Measurements from ENCODE around the gene LDLRAD3. TPM values are rescaled to one million over a fixed set of nuclear protein-coding genes. Genes with fewer than 3 reads are reported as not detected.

Gene LDLRAD3
- total RNA-seq, 2 experiments from 2014 or later: 0.46 to 0.47 TPM

GRCh38 chr11:36093548-36093947, 149.7 kb downstream of the LDLRAD3 start:
- Mint-ChIP-seq H3K9me3 (ENCODE audit: low read depth) (no peaks in the 10 kb centered on the region), H3K36me3 (ENCODE audit: low read depth) (no peaks in the 10 kb centered on the region), H3K4me3 (no peak overlapping the region), H3K27me3 (peaks cover 29% of the 10 kb centered on the region), H3K4me1 (no peaks in the 10 kb centered on the region), H3K27ac (no peak overlapping the region)
- POLR2A ChIA-PET: no interaction called here
- intact Hi-C loops (cut with DNase I, micrococcal nuclease): no loop called here
- DNase-seq (no peak), ATAC-seq (no peak)
- CTCF ChIA-PET: no interaction called here

GRCh38 chr11:36094164-36094563, 150.3 kb downstream of the LDLRAD3 start:
- no peaks in the 10 kb centered on the region for H3K36me3 Mint-ChIP-seq (ENCODE audit: low read depth)
- intact Hi-C loops (cut with DNase I, micrococcal nuclease): no loop called here
- no peak overlapping the region for H3K4me3 Mint-ChIP-seq
- ChIA-PET POLR2A (no interaction called here), CTCF (no interaction called here)
- no peaks in the 10 kb centered on the region for H3K9me3 Mint-ChIP-seq (ENCODE audit: low read depth)
- no peaks in the 10 kb centered on the region for H3K4me1 Mint-ChIP-seq
- no peak for ATAC-seq
- H3K27ac Mint-ChIP-seq: no peak overlapping the region
- DNase-seq: no peak
- peaks cover 26% of the 10 kb centered on the region for H3K27me3 Mint-ChIP-seq

- Mint-ChIP-seq H3K4me3 (no peak overlapping the region), H3K27me3 (peaks cover 20% of the 10 kb centered on the region), H3K4me1 (no peaks in the 10 kb centered on the region), H3K36me3 (ENCODE audit: low read depth) (no peaks in the 10 kb centered on the region), H3K27ac (no peak overlapping the region), H3K9me3 (ENCODE audit: low read depth) (no peaks in the 10 kb centered on the region)
- DNase-seq: no peak
- CTCF ChIA-PET: no interaction called here
- no peak for ATAC-seq
- POLR2A ChIA-PET: no interaction called here
- intact Hi-C loops (cut with DNase I, micrococcal nuclease): no loop called here
These were observed 151.9 kb downstream of the LDLRAD3 start for GRCh38 chr11:36095716-36096115.

GRCh38 chr11:36097219-36097650, 153.4 kb downstream of the LDLRAD3 start:
- ATAC-seq: no peak
- H3K36me3 Mint-ChIP-seq (ENCODE audit: low read depth): no peaks in the 10 kb centered on the region
- ChIA-PET POLR2A (no interaction called here), CTCF (interaction anchor here (1.5 kb wide), 1 partner anchor 275 kb away, joined by 4 read pairs; no protein-coding TSS in a partner anchor)
- no peak overlapping the region for H3K27ac Mint-ChIP-seq
- no peak for DNase-seq
- no peaks in the 10 kb centered on the region for H3K4me1 Mint-ChIP-seq
- H3K9me3 Mint-ChIP-seq (ENCODE audit: low read depth): no peaks in the 10 kb centered on the region
- H3K27me3 Mint-ChIP-seq: peaks cover 13% of the 10 kb centered on the region
- H3K4me3 Mint-ChIP-seq: no peak overlapping the region
- intact Hi-C loops (cut with DNase I, micrococcal nuclease): no loop called here

- Mint-ChIP-seq H3K27ac (no peak overlapping the region), H3K4me3 (no peak overlapping the region), H3K36me3 (ENCODE audit: low read depth) (no peaks in the 10 kb centered on the region), H3K4me1 (no peaks in the 10 kb centered on the region), H3K9me3 (ENCODE audit: low read depth) (no peaks in the 10 kb centered on the region), H3K27me3 (peaks cover 6% of the 10 kb centered on the region)
- DNase-seq (no peak), ATAC-seq (no peak)
- POLR2A ChIA-PET: no interaction called here
- CTCF ChIA-PET: no interaction called here
- intact Hi-C loops (cut with DNase I, micrococcal nuclease): no loop called here
These were observed 154.2 kb downstream of the LDLRAD3 start for GRCh38 chr11:36098087-36098486.

GRCh38 chr11:36098853-36099375, 155.1 kb downstream of the LDLRAD3 start:
- H3K36me3 Mint-ChIP-seq (ENCODE audit: low read depth): no peaks in the 10 kb centered on the region
- H3K27me3 Mint-ChIP-seq: peaks cover 2% of the 10 kb centered on the region
- DNase-seq (no peak), ATAC-seq (no peak)
- H3K4me3 Mint-ChIP-seq: no peak overlapping the region
- H3K4me1 Mint-ChIP-seq: no peaks in the 10 kb centered on the region
- ChIA-PET POLR2A (no interaction called here), CTCF (no interaction called here)
- no peak overlapping the region for H3K27ac Mint-ChIP-seq
- intact Hi-C loops (cut with DNase I, micrococcal nuclease): no loop called here
- no peaks in the 10 kb centered on the region for H3K9me3 Mint-ChIP-seq (ENCODE audit: low read depth)

GRCh38 chr11:36101466-36101865, 157.6 kb downstream of the LDLRAD3 start:
- ATAC-seq (no peak), DNase-seq (no peak)
- Mint-ChIP-seq H3K36me3 (ENCODE audit: low read depth) (no peaks in the 10 kb centered on the region), H3K27me3 (no peaks in the 10 kb centered on the region), H3K4me3 (no peak overlapping the region), H3K9me3 (ENCODE audit: low read depth) (no peaks in the 10 kb centered on the region), H3K4me1 (no peaks in the 10 kb centered on the region), H3K27ac (no peak overlapping the region)
- ChIA-PET CTCF (no interaction called here), POLR2A (no interaction called here)
- intact Hi-C loops (cut with DNase I, micrococcal nuclease): no loop called here

GRCh38 chr11:36102868-36103267, 159.0 kb downstream of the LDLRAD3 start:
- Mint-ChIP-seq H3K4me1 (no peaks in the 10 kb centered on the region), H3K4me3 (no peak overlapping the region), H3K36me3 (ENCODE audit: low read depth) (no peaks in the 10 kb centered on the region), H3K27ac (no peak overlapping the region), H3K27me3 (no peaks in the 10 kb centered on the region), H3K9me3 (ENCODE audit: low read depth) (no peaks in the 10 kb centered on the region)
- no peak for ATAC-seq
- ChIA-PET POLR2A (no interaction called here), CTCF (no interaction called here)
- no peak for DNase-seq
- intact Hi-C loops (cut with DNase I, micrococcal nuclease): no loop called here

GRCh38 chr11:36103933-36104530, 160.2 kb downstream of the LDLRAD3 start:
- ATAC-seq (no peak), DNase-seq (no peak)
- intact Hi-C loops (cut with DNase I, micrococcal nuclease): no loop called here
- peaks cover 6% of the 10 kb centered on the region for H3K27me3 Mint-ChIP-seq
- H3K9me3 Mint-ChIP-seq (ENCODE audit: low read depth): no peaks in the 10 kb centered on the region
- no peak overlapping the region for H3K27ac Mint-ChIP-seq
- no peaks in the 10 kb centered on the region for H3K36me3 Mint-ChIP-seq (ENCODE audit: low read depth)
- no peaks in the 10 kb centered on the region for H3K4me1 Mint-ChIP-seq
- ChIA-PET POLR2A (no interaction called here), CTCF (no interaction called here)
- no peak overlapping the region for H3K4me3 Mint-ChIP-seq

- Mint-ChIP-seq H3K9me3 (ENCODE audit: low read depth) (no peaks in the 10 kb centered on the region), H3K36me3 (ENCODE audit: low read depth) (no peaks in the 10 kb centered on the region), H3K4me3 (no peak overlapping the region), H3K27me3 (peaks cover 8% of the 10 kb centered on the region), H3K27ac (no peak overlapping the region), H3K4me1 (no peaks in the 10 kb centered on the region)
- ATAC-seq (no peak), DNase-seq (no peak)
- CTCF ChIA-PET: no interaction called here
- POLR2A ChIA-PET: no interaction called here
- intact Hi-C loops (cut with DNase I, micrococcal nuclease): no loop called here
These were observed 160.8 kb downstream of the LDLRAD3 start for GRCh38 chr11:36104660-36104992.

GRCh38 chr11:36105743-36106581, 162.1 kb downstream of the LDLRAD3 start:
- no peaks in the 10 kb centered on the region for H3K36me3 Mint-ChIP-seq (ENCODE audit: low read depth)
- H3K27me3 Mint-ChIP-seq: peaks cover 8% of the 10 kb centered on the region
- H3K4me3 Mint-ChIP-seq: no peak overlapping the region
- CTCF ChIA-PET: no interaction called here
- no peak overlapping the region for H3K27ac Mint-ChIP-seq
- H3K9me3 Mint-ChIP-seq (ENCODE audit: low read depth): no peaks in the 10 kb centered on the region
- POLR2A ChIA-PET: no interaction called here
- ATAC-seq (no peak), DNase-seq (no peak)
- no peaks in the 10 kb centered on the region for H3K4me1 Mint-ChIP-seq
- intact Hi-C loops (cut with DNase I, micrococcal nuclease): no loop called here

- Mint-ChIP-seq H3K36me3 (ENCODE audit: low read depth) (no peaks in the 10 kb centered on the region), H3K27ac (no peak overlapping the region), H3K9me3 (ENCODE audit: low read depth) (no peaks in the 10 kb centered on the region), H3K4me3 (no peak overlapping the region), H3K4me1 (no peaks in the 10 kb centered on the region), H3K27me3 (peaks cover 8% of the 10 kb centered on the region)
- ATAC-seq (no peak), DNase-seq (no peak)
- CTCF ChIA-PET: no interaction called here
- POLR2A ChIA-PET: no interaction called here
- intact Hi-C loops (cut with DNase I, micrococcal nuclease): no loop called here
These were observed 163.7 kb downstream of the LDLRAD3 start for GRCh38 chr11:36107547-36107946.
